Right lung (tissue), 10 donors: ENCODE results near the gene GPR142. TPM values are rescaled to one million over a fixed set of nuclear protein-coding genes. Genes with fewer than 3 reads are reported as not detected.

Source experiments
- DNase-seq, 2 donors: peaks; one replicate each; pipeline ENCODE4 v3.0.0-alpha.2; 2013
- long read RNA-seq, 8 donors: transcript quantifications; one replicate each; lab custom pipeline, GENCODE V29; 2026
- polyA plus RNA-seq, 5 donors: library from polyadenylated mRNA; unstranded; fragments of 120-200 nt; gene quantifications; one replicate each; pipeline versions ENCODE4 v1.2.1 to v1.2.3, GENCODE V29; 2013; ENCODE audit warnings: inconsistent platforms in 1 of 5, low replicate concordance in 1 of 5; ENCODE audit not compliant: insufficient read length in 5 of 5, insufficient read depth in 1 of 5

GPR142 gene, protein sequence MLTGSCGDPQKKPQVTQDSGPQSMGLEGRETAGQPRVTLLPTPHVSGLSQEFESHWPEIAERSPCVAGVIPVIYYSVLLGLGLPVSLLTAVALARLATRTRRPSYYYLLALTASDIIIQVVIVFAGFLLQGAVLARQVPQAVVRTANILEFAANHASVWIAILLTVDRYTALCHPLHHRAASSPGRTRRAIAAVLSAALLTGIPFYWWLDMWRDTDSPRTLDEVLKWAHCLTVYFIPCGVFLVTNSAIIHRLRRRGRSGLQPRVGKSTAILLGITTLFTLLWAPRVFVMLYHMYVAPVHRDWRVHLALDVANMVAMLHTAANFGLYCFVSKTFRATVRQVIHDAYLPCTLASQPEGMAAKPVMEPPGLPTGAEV
- under 1 TPM in 3 of 5 donors, not detected in 2; 0.13 to 0.16 (median 0.15) TPM for polyA plus RNA-seq
- long read RNA-seq, donor 1 = 0 reads
- long read RNA-seq, donor 2 = 0 reads
- long read RNA-seq, donor 3 = 0 reads
- long read RNA-seq, donor 4 = 0 reads
- long read RNA-seq, donor 5 = 0 reads
- long read RNA-seq, donor 6 = 0 reads
- long read RNA-seq, donor 7 = 0 reads
- long read RNA-seq, donor 8 = 0 reads

DNA sequence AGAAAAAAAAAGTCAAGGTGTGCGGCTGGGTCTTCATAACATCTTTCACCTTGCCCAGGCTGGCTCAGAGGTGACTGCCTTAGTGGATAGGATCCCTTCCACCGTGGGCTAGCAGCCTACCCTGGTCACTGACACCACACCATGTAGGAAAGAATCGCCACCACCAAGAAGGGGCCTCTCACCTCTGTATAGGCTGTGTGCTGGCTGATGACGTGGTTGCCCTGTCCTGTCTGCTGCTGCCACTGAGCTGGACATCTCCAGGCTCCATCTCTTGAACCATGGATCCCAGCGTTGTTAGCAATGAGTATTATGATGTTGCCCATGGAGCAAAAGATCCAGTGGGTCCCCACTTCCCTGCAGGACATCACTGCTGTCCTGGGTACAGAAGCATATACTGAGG is at the start of gene GPR142:
Gene GPR142, plus strand, starts transcription at position 301 of the 400 bp plus-strand sequence. CDS start 2,035 bp downstream, outside the sequence.
- DNase-seq = no peak

DNA sequence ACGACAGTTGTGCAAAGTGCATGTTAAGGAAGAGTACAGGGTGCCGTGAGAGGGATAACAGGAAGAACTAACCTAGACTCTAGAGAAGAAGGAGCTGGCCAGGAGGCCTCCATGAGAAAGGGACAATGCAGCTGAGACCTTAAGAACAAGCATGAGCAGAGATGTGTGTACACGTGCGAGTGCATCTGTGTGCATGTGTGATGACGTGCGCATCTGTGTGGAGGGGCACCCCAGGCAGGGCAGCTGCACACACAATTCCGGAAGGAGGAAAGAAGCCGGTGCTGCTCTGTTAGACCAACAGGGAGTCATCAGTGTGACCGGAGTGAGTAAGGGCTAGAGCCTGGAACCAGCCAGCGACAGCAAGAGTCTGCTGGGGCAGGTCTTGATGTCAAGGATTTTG is 48.9 kb upstream of the GPR142 start:
- DNase-seq = no peak

- DNase-seq = no peak
These were observed 42.8 kb upstream of the GPR142 start for GRCh38 chr17:74324521-74324920.

- DNase-seq = no peak
These were observed 41.9 kb upstream of the GPR142 start for GRCh38 chr17:74325376-74325742.

DNA sequence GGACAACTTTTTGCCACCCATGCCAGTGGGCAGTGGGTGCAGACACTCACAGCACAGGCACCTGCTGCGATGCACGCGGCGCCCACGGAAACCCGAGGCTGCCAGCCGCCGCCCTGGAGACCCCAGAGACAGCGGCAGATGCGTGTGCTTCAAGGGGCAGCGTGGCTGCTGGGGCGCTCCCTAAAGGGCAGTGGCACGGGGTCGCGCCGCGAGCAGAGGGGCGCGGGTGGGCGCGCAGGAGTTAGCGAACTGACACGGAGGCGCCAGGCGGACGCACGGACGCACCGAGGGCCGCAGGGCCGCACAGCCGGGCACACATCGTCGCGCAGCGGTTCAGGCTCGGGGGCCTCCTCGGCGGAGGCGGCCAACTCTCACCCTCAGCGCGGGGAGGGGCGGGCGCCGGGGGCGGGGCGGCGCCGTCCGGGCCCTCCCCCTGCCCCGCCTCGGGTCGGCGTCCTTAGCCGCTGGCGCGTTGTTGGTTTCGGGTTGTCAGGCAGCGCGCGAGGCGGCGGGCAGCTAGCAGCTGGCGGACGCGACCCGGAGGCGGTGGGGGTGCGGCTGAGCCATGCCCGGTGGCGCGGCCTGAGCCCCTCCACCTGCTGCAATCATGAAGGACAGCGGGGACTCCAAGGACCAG is 41.4 kb upstream of the GPR142 start, which contains the start of gene KIF19:
Gene KIF19, plus strand, starts transcription at position 484 of the 637 bp plus-strand sequence. Its CDS starts 124 bp downstream, at position 608.
- DNase-seq = peak; percentile 40 to 42

DNA sequence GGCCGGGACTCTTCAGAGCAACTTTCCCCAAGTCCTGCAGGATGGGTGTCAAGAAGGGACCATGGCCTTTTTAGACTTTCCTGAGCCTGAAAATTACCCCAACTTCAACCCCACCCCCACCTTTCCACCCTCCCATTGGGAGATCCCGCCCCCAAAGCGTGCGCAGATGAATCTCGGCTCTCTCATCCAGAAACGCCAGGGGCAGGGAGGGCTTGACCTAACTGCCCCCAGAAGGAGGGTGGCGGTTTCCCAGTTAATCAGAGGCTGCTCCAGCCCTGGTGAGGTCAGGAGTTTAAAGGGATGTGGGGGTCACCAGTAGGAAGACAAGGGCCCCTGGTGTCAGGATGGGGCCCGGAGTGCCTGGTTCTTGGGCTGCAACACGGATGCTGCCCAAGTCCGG is 40.8 kb upstream of the GPR142 start:
- no peak for DNase-seq

DNA sequence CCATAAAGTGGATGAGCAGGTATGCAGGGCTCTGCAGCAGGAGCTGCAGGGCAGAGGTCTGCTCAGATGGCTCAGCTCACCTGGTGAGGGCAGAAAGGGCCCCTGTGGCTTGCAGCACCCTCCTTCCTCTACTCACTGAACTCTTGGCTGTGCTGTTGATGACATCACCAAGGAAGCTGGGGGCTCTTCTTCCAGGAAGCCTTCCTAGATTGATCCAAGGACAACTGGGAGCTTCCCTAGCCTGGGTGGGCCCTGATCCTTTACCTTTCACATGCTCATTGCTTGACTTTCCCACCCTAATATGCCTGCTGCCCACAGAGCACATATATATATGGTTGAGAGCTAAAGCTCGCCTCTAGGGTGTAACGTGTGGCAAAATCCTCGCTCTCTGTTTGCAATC is 38.8 kb upstream of the GPR142 start:
- no peak for DNase-seq

- DNase-seq = no peak
These were observed 37.9 kb upstream of the GPR142 start for GRCh38 chr17:74329378-74329777.

DNA sequence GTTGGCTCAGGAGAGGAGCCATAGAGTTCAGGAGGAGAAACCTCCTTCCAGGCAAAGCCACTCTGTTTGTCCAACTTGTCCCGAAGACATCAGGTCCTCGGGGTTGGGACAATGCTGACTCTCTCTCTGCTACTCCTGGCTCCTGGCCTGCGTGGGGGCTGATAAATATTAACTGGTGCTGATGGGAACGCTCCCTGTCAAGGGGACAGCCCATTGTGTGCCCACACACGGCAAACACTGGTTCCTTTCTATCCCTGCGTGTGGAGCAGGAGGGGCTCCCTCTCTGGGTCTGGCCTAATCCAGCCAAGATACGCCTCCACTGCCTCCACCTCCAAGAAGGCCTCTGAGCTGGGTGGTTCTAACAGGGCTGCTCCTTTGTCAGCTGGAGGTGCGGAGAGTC is 36.9 kb upstream of the GPR142 start:
- no peak for DNase-seq

GRCh38 chr17:74332017-74332650 is 35.2 kb upstream of the GPR142 start:
- DNase-seq = no peak

DNA sequence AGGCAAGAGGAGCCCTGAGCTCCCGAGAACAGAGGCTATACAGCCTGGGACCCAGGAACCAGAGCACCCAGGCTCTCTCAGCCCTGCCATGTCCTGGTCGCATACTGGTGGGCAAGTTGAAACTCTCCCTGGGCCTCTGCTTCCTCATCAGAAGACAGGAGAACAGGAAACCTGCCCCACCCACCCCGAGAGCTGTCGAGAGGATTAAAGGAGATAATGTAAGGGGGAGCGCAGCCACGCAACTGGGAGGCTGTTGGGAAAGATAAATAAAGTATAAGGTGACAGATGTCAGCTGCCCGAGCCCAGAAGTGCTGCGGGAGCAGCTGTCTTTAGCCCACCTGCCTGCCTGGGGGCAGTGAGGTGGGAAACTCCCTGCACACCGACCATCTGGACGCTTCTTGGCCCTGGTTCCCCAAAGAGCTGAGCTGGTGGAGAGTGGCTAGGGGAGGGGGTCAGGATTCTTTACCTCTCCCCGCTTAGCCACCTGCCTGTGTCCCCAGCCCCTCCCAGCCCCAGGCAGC is 34.5 kb upstream of the GPR142 start:
- no peak for DNase-seq

DNA sequence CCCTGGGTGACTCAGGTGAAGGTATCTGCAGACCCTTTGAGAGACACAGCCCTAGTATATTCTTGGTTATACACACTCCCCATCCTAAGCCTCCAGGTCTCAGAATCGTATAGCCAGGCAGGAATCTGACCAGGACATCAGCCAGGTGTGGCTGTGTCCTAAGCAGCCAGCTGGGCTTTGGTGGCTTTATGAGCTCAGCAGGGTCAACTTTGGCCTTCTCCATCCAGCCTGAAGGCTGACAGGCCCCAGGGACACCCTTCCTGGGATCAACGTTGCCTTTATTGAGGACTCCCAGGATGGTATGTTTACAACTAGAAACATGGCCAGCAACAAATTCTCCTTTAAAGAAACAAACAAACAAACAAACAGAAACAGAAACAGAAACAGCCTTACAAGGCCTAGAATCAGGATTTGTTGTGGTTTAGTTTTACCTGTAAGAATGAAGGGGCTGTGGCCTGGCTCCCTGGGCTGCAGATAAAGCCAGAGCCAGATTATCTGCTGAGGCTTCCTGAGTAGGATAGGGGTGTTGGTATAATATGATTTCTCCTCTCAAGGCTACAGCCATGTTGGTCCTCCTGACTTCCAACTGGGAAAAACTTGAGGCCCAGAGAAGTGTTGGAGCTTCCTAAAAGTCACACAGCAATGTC is 32.8 kb upstream of the GPR142 start:
- DNase-seq = no peak

DNA sequence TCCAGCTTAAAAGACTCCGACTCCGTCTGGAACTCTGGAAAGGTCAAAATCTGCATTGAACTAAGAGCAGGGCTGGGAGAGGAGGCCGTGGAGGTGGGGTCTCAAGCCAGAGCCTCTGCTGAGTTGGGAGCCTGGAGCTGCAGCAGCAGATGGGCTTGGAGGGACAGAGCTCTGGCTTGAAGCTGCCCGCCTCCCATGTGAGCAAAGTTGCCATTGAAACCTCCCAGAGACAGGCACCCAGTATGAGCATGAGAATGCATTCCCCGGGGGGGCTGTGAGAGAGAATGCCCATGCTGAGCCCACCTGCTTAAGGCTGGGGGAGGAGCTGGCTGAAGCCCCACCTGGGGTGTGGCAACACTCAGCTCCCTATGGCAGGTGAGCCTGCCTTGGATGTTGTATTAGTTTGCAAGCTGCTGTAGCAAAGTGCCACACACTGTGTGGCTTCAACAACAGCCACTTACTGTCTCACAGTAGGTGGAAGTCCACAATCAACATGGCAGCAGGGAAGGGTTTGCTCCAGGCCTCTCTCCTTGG is 31.7 kb upstream of the GPR142 start:
- DNase-seq = no peak

- DNase-seq = no peak
These were observed 31.0 kb upstream of the GPR142 start for GRCh38 chr17:74336307-74336706.

GRCh38 chr17:74337834-74338500 is 29.3 kb upstream of the GPR142 start:
- DNase-seq = no peak

DNA sequence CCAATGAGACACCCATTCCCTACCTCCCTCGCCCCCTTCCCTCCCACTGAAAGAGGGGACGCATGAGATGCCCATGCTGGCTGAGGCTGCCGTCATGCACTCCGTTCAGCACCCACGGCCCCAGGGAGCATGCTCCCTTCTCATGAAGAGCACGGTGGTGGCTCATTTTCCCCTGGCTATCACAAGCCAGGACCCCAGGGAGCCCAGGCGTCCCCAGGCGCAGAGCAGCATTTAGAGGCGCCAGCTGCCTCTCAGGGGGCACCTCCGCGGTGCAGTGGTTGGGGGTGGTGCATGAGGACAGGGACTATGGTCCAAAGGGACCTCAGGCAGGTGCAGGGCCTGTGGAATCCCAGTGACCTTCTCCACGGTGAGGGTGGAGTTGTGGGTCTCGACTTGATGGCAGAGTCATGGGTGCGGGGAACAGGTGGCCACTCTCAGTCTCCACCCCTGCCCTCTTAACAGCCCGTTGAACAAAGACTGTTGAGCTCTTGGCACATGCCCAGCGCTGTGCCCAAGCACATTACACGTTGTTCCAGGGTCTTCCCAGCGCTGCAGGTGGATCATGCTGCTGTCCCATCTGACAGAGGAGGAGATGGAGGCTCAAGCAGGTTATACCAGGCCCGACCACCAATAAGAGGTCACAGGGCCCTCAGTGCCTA is 27.6 kb upstream of the GPR142 start:
- DNase-seq = no peak

DNA sequence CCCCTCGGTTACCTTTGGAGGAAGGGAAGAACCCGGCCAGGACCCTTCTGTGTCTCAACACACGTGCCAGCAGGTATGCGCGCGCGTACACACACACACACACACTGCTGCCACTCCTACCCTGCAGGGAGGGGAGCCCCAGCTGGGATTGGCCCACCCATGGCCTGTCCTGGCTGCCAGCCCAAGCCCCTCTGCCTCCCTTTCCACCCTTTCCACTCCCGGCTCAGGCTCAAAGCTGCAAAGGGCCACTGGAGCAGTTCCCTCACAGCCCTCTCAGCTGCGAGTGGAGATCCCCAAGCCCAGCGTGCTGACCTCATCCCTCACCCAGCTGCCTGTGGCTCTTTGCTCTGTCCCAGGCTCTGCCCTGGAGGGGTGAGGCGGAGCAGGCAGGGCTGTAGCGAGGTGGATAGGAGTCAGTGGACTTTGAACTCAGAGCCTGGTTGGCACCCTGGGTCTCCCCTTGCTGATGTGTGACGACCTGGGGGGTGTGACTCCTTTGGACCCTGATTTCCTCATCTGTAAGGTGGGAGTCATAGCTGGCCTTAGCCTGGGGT is 26.8 kb upstream of the GPR142 start:
- DNase-seq = no peak

GRCh38 chr17:74342224-74342623 is 25.1 kb upstream of the GPR142 start:
- DNase-seq = no peak

DNA sequence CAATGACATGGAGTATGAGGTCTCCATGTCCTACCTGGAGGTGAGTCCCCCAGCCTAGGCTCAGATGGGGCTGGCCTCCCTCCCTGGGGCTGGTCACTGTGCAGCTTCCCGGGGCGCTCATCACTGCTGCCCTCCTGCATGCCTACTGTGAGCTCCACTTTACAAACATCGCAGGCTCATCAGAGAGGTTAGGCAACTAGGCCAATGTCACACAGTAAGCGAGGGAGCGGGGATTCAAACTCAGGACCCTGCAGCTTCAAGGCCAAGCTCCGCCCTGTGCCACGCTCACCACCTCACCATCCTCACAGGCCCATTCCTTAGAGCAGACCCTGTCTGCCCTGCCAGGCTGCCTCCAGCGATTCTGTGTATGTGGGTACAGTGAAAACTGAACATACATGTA is 24.2 kb upstream of the GPR142 start:
- no peak for DNase-seq
